Kidney epithelial cell (primary cell): ENCODE results near the gene TLR8. TPM values are rescaled to one million over a fixed set of nuclear protein-coding genes. Genes with fewer than 3 reads are reported as not detected.

Experiments
- DNase-seq: peaks from one replicate; pipeline ENCODE4 v3.0.0-alpha.2; 2010; ENCODE audit warnings: low read depth
- H3K27me3 ChIP-seq: 2 replicates; pipeline ENCODE4 v1.6.0; 2011; ENCODE audit warnings: low read length; ENCODE audit not compliant: control insufficient read depth, insufficient read depth
- H3K36me3 ChIP-seq: 2 replicates; pipeline ENCODE4 v1.5.1; 2011; ENCODE audit warnings: low read length; ENCODE audit not compliant: control insufficient read depth, insufficient read depth
- H3K4me3 ChIP-seq: 2 replicates; pipeline ENCODE4 v1.5.1; 2011; ENCODE audit warnings: low read depth, mild to moderate bottlenecking, control low read depth, low read length
- CTCF ChIP-seq: IDR thresholded peaks from 2 replicates; pipeline ENCODE4 v1.5.1; 2011; ENCODE audit warnings: mild to moderate bottlenecking, moderate library complexity, low read length, control low read depth, inconsistent platforms; ENCODE audit not compliant: insufficient read depth, poor library complexity, severe bottlenecking
- total RNA-seq: library from RNA; depleted of rRNA; stranded (reverse); fragments of >200 nt; gene quantifications from 2 replicates; pipeline ENCODE4 v1.2.3, GENCODE V29; 2015

TLR8 gene
- total RNA-seq, 1 donor from 2014 or later, result not detected

DNA sequence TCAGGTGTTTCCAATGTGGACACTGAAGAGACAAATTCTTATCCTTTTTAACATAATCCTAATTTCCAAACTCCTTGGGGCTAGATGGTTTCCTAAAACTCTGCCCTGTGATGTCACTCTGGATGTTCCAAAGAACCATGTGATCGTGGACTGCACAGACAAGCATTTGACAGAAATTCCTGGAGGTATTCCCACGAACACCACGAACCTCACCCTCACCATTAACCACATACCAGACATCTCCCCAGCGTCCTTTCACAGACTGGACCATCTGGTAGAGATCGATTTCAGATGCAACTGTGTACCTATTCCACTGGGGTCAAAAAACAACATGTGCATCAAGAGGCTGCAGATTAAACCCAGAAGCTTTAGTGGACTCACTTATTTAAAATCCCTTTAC is 20.9 kb upstream of the TLR8 start:
- no peaks in the 10 kb centered on the region for H3K27me3 ChIP-seq
- no peak for TF ChIP-seq CTCF
- no peaks in the 10 kb centered on the region for H3K36me3 ChIP-seq
- no peak overlapping the region for H3K4me3 ChIP-seq
- no peak for DNase-seq

DNA sequence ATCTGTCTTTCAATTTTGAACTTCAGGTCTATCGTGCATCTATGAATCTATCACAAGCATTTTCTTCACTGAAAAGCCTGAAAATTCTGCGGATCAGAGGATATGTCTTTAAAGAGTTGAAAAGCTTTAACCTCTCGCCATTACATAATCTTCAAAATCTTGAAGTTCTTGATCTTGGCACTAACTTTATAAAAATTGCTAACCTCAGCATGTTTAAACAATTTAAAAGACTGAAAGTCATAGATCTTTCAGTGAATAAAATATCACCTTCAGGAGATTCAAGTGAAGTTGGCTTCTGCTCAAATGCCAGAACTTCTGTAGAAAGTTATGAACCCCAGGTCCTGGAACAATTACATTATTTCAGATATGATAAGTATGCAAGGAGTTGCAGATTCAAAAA is 19.9 kb upstream of the TLR8 start:
- DNase-seq, result no peak
- no peaks in the 10 kb centered on the region for H3K27me3 ChIP-seq
- H3K36me3 ChIP-seq, result no peaks in the 10 kb centered on the region

GRCh38 chrX:12887141-12887540 is 19.3 kb upstream of the TLR8 start:
- no peak for DNase-seq
- Histone ChIP-seq H3K36me3 (no peaks in the 10 kb centered on the region), H3K27me3 (no peaks in the 10 kb centered on the region), H3K4me3 (no peak overlapping the region)
- TF ChIP-seq CTCF, result no peak

More for the DNA sequence above, 19.9 kb upstream of the TLR8 start:
- no peak overlapping the region for H3K4me3 ChIP-seq
- TF ChIP-seq CTCF, result no peak

DNA sequence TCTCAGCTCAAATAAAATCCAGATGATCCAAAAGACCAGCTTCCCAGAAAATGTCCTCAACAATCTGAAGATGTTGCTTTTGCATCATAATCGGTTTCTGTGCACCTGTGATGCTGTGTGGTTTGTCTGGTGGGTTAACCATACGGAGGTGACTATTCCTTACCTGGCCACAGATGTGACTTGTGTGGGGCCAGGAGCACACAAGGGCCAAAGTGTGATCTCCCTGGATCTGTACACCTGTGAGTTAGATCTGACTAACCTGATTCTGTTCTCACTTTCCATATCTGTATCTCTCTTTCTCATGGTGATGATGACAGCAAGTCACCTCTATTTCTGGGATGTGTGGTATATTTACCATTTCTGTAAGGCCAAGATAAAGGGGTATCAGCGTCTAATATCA is 18.7 kb upstream of the TLR8 start:
- no peak for TF ChIP-seq CTCF

GRCh38 chrX:12890467-12890866 is 16.0 kb upstream of the TLR8 start:
- no peaks in the 10 kb centered on the region for H3K27me3 ChIP-seq
- H3K36me3 ChIP-seq, result no peaks in the 10 kb centered on the region
- H3K4me3 ChIP-seq, result no peak overlapping the region
- no peak for TF ChIP-seq CTCF
- no peak for DNase-seq

More for the DNA sequence above, 18.7 kb upstream of the TLR8 start:
- no peak for DNase-seq
- no peaks in the 10 kb centered on the region for H3K36me3 ChIP-seq
- no peak overlapping the region for H3K4me3 ChIP-seq
- H3K27me3 ChIP-seq, result no peaks in the 10 kb centered on the region

GRCh38 chrX:12891171-12891570 is 15.2 kb upstream of the TLR8 start:
- no peak overlapping the region for H3K4me3 ChIP-seq
- H3K27me3 ChIP-seq, result no peaks in the 10 kb centered on the region
- no peak for TF ChIP-seq CTCF
- DNase-seq, result no peak
- H3K36me3 ChIP-seq, result no peaks in the 10 kb centered on the region
